GM21717 (cell line): Measurements from ENCODE around the gene GPR153.
"Not testable (repeated sequence)": the region's sequence is repeated elsewhere in the genome, so short reads cannot be mapped to it uniquely, and the experiment has no call there.

ENCODE experiments used
- ATAC-seq: cut with Tn5 transposase; IDR thresholded peaks from one replicate; pipeline ENCODE4 v1.9.1; 2021; ENCODE audit warnings: mild to moderate bottlenecking, moderate library complexity; ENCODE audit not compliant: unreplicated experiment

GPR153 gene

GRCh38 chr1:6260961-6261614, at the start of gene GPR153:
GPR153 (minus strand) TSS chr1:6261098; CDS start chr1:6254905, 6,193 bp downstream.
- no peak for ATAC-seq

GRCh38 chr1:6310116-6310848, 49.4 kb upstream of the GPR153 start:
- ATAC-seq = no peak

- ATAC-seq = no peak
These were observed 48.7 kb upstream of the GPR153 start for GRCh38 chr1:6309564-6309963.

- no peak for ATAC-seq
These were observed 47.6 kb upstream of the GPR153 start for GRCh38 chr1:6308449-6308848.

- ATAC-seq = not testable (repeated sequence)
These were observed 46.8 kb upstream of the GPR153 start for GRCh38 chr1:6307682-6308081.

- ATAC-seq = no peak
These were observed 46.2 kb upstream of the GPR153 start for GRCh38 chr1:6307099-6307498.

- no peak for ATAC-seq
These were observed 42.6 kb upstream of the GPR153 start for GRCh38 chr1:6303397-6304012.

- no peak for ATAC-seq
These were observed 41.7 kb upstream of the GPR153 start for GRCh38 chr1:6302568-6302967.

GRCh38 chr1:6301526-6301925, 40.6 kb upstream of the GPR153 start:
- no peak for ATAC-seq

GRCh38 chr1:6300342-6301048, 39.6 kb upstream of the GPR153 start:
- no peak for ATAC-seq

- no peak for ATAC-seq
These were observed 38.8 kb upstream of the GPR153 start for GRCh38 chr1:6299557-6300165.

GRCh38 chr1:6298940-6299465, 38.1 kb upstream of the GPR153 start:
- no peak for ATAC-seq

GRCh38 chr1:6298530-6298929, 37.6 kb upstream of the GPR153 start:
- no peak for ATAC-seq

- no peak for ATAC-seq
These were observed 35.0 kb upstream of the GPR153 start for GRCh38 chr1:6295910-6296309.

- no peak for ATAC-seq
These were observed 34.1 kb upstream of the GPR153 start for GRCh38 chr1:6294890-6295556.

GRCh38 chr1:6294080-6294889, 33.4 kb upstream of the GPR153 start:
- no peak for ATAC-seq

GRCh38 chr1:6292102-6292501, 31.2 kb upstream of the GPR153 start:
- ATAC-seq = no peak

- ATAC-seq = no peak
These were observed 27.8 kb upstream of the GPR153 start for GRCh38 chr1:6288665-6289064.

- ATAC-seq = no peak
These were observed 27.1 kb upstream of the GPR153 start for GRCh38 chr1:6288026-6288425.
